Stimulated activated CD4-positive, alpha-beta T cell treated with anti-CD3 and anti-CD28 coated beads, Interleukin-15, amount 100 ng/mL, for 24 hours (primary cell): Measurements from ENCODE around the gene NSUN3.
"Not testable (repeated sequence)": the region's sequence is repeated elsewhere in the genome, so short reads cannot be mapped to it uniquely, and the experiment has no call there.

Experiments
- DNase-seq: peaks from one replicate; pipeline ENCODE4 v3.0.0-alpha.2; 2020

Gene NSUN3

DNA sequence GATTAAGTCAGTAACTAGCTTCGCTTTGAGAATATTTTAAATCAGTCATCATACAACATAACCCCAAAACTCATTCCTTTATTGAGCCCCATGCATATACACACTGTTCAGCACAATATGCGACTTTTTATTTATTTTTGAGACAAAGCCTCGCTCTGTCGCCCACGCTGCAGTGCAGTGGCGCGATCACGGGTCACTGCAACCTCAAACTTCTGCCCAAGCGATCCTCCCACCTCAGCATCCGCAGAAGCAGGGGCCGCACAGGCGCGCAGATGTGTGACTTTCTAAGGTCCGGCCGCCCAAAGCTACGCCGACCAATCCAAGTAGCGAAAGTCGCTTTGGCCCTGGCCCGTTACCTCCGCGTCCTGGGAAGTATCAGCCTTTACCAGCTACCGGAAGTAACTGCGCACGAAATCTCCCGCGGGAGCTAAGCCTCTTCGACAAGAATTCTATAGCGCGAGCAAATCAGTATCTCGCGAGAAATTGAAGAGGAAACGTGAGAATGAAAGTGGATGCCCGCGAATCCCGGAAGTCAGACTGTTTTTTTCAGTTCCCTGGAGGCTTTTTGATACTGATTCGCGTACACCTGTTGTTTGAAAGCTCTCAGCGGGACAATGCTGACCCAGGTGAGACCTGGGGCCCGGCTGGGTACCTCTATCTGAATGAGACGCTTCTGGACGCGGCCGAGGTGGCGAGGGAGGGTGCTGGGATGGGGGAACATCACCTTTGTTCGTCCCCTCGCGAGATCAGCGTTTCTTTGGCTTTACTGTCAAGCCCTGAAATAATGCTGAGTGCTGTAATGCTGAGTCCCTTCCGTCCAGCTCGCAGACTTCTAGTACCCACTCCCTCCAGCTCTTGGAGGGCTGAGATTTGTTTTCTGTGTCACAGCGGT, at the start of gene NSUN3, which contains the start of gene DHFR2:
Gene NSUN3, plus strand, starts transcription at position 549 of the 892 bp plus-strand sequence. Its CDS starts 66 bp downstream, at position 615.
Gene DHFR2, minus strand, starts transcription at position 404 of the 892 bp plus-strand sequence. CDS start 1,405 bp downstream, outside the sequence.
- peak; percentile 86 for DNase-seq

- no peak for DNase-seq
Measured at GRCh38 chr3:94015025-94015424, 47.8 kb upstream of the NSUN3 start.

- no peak for DNase-seq
Measured at GRCh38 chr3:94019659-94020058, 43.2 kb upstream of the NSUN3 start.

DNA sequence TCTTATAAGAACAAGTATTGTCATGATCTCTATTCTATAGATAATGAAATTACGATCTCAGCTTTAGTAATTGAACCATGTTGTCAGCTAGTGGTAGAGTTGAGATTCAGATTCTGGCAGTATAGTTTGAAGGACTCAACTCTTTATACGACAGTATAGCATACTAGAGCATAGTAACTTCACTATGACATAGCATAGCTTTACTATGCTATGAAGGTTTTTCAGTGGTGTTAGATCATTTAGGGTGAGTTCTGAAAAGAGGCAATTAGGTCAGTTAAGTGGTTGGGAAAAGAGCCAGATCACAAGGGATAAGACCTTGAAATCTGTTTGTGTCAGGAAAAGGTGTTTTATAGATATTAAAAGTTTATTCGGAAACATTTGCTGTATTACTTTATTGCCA, 42.6 kb upstream of the NSUN3 start:
- no peak for DNase-seq

DNA sequence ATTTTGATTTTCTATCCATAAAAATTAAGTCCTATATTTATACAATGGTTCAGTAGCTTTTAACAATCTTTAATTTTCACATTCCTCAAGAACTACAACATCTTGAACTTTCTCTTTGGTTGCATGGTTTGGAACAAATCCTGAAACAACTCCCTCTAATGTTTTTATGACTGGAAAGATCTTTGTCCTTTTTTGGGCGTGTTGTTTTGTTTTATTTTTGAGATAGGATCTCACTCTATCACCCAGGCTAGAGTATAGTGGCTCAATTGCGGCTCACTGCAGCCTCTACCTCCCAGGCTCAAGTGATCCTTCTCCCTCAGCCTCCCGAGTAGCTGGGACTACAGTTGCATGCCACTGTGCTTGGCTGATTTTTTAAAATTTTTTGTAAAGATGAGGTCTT, 38.5 kb upstream of the NSUN3 start:
- no peak for DNase-seq

DNA sequence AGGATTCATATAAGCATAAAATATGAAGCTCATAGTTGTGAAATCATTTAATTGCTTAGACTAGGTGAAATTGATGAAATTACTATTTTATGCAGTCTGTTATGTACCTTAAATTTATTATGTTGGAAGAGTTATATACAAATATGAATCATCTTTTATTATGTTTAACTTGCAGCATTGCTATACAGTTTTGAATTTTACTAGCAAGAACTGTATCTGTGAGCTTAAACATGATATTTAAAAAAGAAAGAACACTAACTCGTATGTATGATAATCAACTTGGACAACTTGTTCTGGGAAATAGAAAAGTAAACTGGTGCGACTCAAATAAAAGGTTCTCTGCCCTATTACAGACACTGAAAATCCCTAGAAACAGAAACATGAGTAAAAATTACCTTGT, 36.2 kb upstream of the NSUN3 start:
- DNase-seq = no peak

GRCh38 chr3:94028093-94028837, 34.6 kb upstream of the NSUN3 start, which contains the start of gene STX19:
Gene STX19 (minus strand): TSS chr3:94028597. CDS start chr3:94015269, 13,328 bp downstream.
- no peak for DNase-seq

DNA sequence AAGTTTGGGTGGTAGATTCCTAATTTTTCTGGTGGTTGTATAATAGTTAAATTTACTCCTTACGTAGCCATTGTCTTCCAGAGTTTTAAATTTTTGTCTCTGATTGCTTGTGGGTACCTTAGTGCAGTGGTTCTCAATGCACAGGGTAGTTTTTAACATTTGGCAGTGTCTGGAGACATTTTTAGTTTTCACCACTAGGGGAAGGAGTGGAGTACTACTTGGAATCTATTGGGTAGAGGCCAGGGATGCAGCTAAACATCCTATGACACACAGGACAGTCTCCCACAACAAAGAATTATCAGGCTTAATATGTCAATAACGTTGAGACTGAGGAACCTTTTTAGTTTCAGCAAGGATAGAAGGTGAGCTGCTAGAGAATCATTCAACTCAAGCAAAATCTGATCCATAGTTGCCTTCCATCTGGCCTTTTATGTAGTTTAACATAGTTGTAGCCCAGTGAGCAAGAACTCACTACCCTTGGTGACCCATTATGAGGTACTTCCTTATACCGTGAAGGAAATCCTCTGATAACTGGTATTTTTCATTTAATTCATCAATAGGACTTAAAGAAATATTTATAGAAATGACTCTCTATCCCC, 25.9 kb upstream of the NSUN3 start:
- no peak for DNase-seq

DNA sequence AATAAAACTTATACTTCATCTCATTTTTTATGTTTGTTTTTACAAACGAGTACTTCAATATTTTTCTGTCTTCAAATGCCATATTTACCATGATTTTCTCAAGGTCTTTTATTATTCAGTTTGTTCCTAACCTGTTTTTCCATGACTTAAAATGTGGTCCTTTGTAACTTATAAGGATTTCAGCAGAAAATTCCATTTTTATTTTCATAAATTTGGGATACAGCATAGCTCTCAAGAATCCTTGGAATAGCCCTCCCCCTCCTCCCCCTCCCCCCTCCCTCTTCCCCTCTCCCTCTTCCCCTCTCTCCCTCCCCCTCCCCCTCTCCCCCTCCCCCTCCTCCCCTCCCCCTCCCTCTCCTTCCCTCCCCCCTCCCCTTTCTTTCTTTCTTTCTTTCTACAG, 19.6 kb upstream of the NSUN3 start:
- no peak for DNase-seq

- DNase-seq = not testable (repeated sequence)
Measured at GRCh38 chr3:94044100-94044936, 18.5 kb upstream of the NSUN3 start.

DNA sequence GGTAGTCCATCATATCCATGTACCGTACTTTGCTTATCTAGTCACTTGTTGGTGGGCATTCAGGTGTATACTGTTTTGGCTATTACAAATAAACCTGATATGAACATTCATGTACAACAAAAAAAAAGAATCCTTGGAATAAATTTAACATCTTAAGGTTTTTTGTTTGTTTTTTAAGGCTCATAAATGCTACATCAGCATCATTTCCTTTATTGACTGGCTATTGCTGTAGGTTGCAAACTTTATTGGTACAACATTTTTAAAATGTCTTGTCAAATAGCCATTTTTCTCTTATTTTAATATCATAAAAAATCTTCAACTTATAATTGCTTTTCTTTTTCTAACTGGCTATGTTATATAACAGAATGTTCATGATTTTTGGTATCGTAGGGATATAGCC, 16.3 kb upstream of the NSUN3 start:
- DNase-seq = no peak

DNA sequence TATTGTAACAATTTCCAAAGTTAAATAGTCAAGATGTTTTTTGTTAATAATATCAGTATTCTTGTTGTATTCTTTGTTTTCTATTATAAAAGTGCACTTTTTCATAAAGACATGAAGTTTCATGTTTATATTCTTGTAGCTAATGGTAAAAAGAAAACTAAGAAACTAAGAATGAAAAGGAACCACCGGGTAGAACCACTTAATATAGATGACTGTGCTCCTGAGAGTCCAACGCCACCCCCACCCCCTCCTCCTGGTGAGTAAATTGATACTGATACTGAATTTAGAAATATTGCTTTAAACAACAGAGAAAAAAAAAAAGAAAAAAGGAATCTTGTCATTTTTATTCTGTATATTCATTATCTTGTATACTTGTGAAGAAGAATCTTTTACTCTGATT, 13.6 kb upstream of the NSUN3 start:
- DNase-seq = no peak

GRCh38 chr3:94050546-94050945, 12.3 kb upstream of the NSUN3 start:
- DNase-seq = no peak

DNA sequence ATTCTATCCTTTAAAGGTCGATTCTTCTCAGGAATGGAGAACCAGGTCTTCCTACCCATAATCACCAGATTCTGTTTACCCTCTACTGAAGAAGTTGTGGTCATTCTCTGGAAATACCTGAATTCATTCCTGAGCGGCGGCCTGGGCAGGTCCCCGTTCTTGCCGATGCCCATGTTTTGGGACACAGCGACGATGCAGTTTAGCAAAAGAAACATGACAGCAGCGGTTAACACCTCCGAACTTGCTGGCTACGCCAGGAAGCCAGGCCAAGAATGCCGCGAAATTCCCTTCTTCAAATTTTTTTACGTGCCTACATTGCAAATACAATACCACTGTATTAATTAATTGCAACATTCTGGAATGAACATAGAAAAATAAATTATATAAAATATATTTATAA, 1.6 kb upstream of the NSUN3 start:
- DNase-seq = no peak

- no peak for DNase-seq
Measured at GRCh38 chr3:94063496-94064119, 747 bp downstream of the NSUN3 start.

DNA sequence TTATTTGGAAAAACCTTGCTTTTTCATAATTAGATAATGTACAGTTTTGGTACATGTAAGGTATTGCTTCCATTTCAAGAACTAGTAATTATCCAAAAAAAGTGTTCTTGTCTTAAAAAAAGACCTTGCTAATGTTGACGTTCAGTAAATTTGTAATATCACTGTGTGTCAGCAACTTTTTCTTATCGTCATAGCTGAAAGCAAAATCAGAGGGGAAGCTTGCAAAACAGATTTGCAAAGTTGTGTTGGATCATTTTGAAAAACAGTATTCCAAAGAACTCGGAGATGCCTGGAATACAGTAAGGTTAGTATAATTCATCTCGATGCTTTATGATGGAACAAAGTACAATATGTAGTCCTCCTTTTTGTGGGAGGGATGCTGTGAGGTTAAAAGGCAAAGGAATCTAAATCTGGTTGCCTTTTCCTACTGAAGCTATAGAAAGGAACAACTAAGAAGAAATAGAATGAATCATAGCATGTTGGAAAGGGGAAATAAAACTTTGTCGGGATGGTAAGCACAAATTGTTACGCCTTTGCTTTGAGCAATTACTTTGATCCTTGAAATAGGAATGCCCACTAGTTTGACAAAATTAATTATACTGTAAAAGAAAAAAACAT, 1.5 kb downstream of the NSUN3 start:
- no peak for DNase-seq

DNA sequence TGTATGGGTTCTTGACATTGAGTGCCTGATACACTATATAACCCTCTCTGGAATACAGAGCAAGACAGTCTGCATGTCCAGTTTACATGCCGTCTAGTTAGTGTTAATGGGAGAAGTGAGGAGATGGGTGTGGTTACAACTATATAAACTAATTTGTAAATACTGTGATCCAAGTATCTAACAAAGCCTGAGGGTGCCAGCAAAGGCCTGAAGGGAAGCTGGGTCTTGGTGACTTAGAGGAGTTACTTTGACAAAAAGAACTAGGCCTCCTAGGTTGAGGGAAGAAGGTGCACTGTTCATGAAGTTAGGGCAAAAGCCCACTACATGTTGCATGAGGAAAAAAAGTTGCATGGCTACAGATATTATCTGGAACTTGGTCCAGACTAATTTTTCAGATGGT, 2.3 kb downstream of the NSUN3 start:
- no peak for DNase-seq

GRCh38 chr3:94065819-94066480, 3.1 kb downstream of the NSUN3 start:
- DNase-seq = no peak

DNA sequence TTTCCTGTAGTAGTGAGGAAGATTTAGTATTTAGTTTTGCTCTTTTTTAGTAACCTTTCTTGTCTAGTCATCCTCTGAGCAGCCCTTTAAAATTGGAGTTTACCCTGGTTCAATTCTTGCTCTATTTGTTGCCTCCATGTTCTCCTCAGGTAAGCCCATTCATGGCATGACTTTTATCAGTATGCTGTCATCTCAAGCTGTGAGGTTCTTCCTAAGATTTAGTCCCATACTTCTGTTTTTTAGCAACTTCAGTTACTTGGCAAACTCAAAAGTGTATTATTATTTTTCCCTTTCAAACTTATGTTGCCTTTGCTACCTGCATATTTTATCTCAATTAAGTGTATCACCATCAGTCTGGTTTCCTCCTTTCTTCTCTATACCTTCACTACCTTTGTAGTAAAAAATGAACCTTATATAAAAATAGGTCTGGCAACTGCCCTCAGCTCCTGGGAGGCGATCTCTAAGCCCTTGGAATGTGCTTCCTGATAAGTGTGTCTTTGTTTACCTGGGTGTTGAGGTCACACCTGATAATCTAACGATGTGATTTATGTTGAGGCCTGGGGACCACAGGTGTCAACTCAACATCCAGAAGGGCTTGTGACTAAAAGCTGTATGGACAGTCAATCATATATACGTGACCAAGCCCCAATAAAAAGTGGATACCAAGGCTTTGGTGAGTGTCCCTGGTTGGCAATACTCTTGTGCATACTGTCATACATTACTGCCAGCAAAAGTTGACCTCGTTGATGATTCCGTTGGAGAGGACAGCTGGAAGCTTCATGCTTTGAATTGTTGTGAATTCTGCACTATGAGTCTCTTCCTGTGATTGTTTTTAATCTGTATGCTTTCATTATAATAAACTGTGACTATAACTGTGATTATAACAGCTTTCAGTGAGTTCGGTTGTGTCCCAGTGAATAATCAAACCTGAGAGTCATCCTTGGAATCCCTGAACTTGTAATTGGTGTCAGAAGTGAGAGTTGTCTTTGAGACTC, 3.9 kb downstream of the NSUN3 start:
- no peak for DNase-seq
